ENCODE results near the gene SRPRB.

DNA sequence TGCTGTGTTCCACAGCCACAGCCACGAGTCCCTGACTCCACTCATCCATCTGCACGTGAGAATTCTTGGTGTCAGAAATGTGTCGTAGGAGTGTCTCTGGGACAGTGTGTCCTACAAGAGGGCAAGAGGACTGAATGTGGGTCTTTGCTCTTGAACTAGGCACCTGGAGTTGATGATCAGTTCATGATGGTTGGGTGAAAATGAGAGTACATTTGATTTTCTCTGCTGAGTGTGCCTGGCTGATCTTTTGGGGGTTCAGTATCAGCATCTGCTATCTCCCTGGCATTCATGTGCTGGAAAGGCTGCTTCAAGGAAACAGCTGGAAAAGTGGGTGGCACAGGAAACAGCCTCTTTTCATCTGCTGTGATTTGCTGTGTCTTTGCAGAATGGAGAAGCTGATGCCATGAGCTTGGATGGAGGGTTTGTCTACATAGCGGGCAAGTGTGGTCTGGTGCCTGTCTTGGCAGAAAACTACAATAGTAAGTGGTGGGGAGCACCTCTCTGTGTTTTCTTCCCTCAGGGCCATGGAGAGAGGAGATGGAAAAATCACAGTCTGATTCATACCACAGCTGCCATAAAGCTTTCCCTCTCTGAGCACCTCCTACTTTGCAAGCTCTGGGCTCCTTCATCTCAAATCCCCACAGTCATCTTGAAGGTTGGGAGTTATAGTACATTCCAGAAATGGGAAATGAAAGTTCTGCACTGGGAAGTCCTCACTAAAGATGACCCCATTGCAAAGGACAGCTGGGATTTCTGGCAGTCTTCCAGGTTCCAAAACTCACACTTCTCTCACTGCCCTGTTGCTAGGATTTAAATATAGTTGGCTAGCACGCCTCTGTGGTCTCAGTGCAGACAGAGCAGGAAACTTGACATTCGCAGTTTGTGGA is 41.6 kb upstream of the SRPRB start:
- TF ChIP-seq, protein P1, sequence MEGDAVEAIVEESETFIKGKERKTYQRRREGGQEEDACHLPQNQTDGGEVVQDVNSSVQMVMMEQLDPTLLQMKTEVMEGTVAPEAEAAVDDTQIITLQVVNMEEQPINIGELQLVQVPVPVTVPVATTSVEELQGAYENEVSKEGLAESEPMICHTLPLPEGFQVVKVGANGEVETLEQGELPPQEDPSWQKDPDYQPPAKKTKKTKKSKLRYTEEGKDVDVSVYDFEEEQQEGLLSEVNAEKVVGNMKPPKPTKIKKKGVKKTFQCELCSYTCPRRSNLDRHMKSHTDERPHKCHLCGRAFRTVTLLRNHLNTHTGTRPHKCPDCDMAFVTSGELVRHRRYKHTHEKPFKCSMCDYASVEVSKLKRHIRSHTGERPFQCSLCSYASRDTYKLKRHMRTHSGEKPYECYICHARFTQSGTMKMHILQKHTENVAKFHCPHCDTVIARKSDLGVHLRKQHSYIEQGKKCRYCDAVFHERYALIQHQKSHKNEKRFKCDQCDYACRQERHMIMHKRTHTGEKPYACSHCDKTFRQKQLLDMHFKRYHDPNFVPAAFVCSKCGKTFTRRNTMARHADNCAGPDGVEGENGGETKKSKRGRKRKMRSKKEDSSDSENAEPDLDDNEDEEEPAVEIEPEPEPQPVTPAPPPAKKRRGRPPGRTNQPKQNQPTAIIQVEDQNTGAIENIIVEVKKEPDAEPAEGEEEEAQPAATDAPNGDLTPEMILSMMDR (conservative IDR thresholded peaks at IDR 0.05; ENCODE audit: low read depth in 2 of 2), result no peak
- TF ChIP-seq EZH2phosphoT487 (IDR thresholded peaks at IDR 0.05; ENCODE audit: unreplicated experiment) (no peak), EZH2 (IDR thresholded peaks at IDR 0.05; ENCODE audit: low read depth, unreplicated experiment) (no peak), POLR2AphosphoS5 (IDR thresholded peaks at IDR 0.05; ENCODE audit: low read depth) (no peak), JUNB (IDR thresholded peaks at IDR 0.05; ENCODE audit: unreplicated experiment) (no peak), CREB1 (CRISPR knock-in tag; IDR thresholded peaks at IDR 0.05; ENCODE audit: low read depth) (no peak), ZNF114 (CRISPR knock-in tag; IDR thresholded peaks at IDR 0.05) (no peak), ZNF331 (CRISPR knock-in tag; IDR thresholded peaks at IDR 0.05; ENCODE audit: low read depth) (no peak), STAT1 (IDR thresholded peaks at IDR 0.05; ENCODE audit: unreplicated experiment) (no peak), NANOG (IDR thresholded peaks at IDR 0.05; ENCODE audit: borderline replicate concordance) (no peak)
- TF ChIP-seq, protein P2, sequence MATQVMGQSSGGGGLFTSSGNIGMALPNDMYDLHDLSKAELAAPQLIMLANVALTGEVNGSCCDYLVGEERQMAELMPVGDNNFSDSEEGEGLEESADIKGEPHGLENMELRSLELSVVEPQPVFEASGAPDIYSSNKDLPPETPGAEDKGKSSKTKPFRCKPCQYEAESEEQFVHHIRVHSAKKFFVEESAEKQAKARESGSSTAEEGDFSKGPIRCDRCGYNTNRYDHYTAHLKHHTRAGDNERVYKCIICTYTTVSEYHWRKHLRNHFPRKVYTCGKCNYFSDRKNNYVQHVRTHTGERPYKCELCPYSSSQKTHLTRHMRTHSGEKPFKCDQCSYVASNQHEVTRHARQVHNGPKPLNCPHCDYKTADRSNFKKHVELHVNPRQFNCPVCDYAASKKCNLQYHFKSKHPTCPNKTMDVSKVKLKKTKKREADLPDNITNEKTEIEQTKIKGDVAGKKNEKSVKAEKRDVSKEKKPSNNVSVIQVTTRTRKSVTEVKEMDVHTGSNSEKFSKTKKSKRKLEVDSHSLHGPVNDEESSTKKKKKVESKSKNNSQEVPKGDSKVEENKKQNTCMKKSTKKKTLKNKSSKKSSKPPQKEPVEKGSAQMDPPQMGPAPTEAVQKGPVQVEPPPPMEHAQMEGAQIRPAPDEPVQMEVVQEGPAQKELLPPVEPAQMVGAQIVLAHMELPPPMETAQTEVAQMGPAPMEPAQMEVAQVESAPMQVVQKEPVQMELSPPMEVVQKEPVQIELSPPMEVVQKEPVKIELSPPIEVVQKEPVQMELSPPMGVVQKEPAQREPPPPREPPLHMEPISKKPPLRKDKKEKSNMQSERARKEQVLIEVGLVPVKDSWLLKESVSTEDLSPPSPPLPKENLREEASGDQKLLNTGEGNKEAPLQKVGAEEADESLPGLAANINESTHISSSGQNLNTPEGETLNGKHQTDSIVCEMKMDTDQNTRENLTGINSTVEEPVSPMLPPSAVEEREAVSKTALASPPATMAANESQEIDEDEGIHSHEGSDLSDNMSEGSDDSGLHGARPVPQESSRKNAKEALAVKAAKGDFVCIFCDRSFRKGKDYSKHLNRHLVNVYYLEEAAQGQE (IDR thresholded peaks at IDR 0.05; ENCODE audit: unreplicated experiment), result no peak
- TF ChIP-seq, protein P3, sequence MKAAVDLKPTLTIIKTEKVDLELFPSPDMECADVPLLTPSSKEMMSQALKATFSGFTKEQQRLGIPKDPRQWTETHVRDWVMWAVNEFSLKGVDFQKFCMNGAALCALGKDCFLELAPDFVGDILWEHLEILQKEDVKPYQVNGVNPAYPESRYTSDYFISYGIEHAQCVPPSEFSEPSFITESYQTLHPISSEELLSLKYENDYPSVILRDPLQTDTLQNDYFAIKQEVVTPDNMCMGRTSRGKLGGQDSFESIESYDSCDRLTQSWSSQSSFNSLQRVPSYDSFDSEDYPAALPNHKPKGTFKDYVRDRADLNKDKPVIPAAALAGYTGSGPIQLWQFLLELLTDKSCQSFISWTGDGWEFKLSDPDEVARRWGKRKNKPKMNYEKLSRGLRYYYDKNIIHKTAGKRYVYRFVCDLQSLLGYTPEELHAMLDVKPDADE (IDR thresholded peaks at IDR 0.05), result no peak
- TF ChIP-seq, protein P4, sequence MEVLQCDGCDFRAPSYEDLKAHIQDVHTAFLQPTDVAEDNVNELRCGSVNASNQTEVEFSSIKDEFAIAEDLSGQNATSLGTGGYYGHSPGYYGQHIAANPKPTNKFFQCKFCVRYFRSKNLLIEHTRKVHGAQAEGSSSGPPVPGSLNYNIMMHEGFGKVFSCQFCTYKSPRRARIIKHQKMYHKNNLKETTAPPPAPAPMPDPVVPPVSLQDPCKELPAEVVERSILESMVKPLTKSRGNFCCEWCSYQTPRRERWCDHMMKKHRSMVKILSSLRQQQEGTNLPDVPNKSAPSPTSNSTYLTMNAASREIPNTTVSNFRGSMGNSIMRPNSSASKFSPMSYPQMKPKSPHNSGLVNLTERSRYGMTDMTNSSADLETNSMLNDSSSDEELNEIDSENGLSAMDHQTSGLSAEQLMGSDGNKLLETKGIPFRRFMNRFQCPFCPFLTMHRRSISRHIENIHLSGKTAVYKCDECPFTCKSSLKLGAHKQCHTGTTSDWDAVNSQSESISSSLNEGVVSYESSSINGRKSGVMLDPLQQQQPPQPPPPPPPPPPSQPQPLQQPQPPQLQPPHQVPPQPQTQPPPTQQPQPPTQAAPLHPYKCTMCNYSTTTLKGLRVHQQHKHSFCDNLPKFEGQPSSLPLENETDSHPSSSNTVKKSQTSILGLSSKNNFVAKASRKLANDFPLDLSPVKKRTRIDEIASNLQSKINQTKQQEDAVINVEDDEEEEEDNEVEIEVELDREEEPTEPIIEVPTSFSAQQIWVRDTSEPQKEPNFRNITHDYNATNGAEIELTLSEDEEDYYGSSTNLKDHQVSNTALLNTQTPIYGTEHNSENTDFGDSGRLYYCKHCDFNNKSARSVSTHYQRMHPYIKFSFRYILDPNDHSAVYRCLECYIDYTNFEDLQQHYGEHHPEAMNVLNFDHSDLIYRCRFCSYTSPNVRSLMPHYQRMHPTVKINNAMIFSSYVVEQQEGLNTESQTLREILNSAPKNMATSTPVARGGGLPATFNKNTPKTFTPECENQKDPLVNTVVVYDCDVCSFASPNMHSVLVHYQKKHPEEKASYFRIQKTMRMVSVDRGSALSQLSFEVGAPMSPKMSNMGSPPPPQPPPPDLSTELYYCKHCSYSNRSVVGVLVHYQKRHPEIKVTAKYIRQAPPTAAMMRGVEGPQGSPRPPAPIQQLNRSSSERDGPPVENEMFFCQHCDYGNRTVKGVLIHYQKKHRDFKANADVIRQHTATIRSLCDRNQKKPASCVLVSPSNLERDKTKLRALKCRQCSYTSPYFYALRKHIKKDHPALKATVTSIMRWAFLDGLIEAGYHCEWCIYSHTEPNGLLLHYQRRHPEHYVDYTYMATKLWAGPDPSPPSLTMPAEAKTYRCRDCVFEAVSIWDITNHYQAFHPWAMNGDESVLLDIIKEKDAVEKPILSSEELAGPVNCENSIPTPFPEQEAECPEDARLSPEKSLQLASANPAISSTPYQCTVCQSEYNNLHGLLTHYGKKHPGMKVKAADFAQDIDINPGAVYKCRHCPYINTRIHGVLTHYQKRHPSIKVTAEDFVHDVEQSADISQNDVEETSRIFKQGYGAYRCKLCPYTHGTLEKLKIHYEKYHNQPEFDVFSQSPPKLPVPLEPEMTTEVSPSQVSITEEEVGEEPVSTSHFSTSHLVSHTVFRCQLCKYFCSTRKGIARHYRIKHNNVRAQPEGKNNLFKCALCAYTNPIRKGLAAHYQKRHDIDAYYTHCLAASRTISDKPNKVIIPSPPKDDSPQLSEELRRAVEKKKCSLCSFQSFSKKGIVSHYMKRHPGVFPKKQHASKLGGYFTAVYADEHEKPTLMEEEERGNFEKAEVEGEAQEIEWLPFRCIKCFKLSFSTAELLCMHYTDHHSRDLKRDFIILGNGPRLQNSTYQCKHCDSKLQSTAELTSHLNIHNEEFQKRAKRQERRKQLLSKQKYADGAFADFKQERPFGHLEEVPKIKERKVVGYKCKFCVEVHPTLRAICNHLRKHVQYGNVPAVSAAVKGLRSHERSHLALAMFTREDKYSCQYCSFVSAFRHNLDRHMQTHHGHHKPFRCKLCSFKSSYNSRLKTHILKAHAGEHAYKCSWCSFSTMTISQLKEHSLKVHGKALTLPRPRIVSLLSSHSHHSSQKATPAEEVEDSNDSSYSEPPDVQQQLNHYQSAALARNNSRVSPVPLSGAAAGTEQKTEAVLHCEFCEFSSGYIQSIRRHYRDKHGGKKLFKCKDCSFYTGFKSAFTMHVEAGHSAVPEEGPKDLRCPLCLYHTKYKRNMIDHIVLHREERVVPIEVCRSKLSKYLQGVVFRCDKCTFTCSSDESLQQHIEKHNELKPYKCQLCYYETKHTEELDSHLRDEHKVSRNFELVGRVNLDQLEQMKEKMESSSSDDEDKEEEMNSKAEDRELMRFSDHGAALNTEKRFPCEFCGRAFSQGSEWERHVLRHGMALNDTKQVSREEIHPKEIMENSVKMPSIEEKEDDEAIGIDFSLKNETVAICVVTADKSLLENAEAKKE (CRISPR knock-in tag; IDR thresholded peaks at IDR 0.05), result no peak
